ENCODE measurements around the gene MAB21L3. TPM values are rescaled to one million over a fixed set of nuclear protein-coding genes. Genes with fewer than 3 reads are reported as not detected.

The MAB21L3 gene
- total RNA-seq, 1 donor from 2014 or later = not detected

DNA sequence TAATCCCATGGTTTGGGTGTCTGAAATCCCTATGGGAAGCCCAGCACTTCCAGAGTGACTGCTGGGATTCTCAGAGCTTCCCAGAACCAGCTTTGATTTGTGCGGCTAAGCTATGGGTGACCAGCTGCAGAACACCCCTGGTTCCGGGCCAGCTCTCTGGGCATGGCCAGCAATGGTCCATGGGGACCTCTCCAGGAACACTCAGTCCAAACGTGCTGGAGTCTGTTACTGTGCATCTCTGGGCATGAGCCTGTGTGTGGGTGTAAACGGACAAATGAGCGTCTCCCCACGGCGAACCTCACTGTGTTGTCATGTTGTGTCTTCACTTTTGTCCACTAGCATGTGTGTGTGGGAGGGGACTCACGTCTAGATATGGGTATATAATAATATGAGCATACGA lies 54.4 kb downstream of the MAB21L3 start:
- Mint-ChIP-seq H3K4me1 (ENCODE audit: unreplicated experiment) (peaks cover 5% of the 10 kb centered on the region), H3K9me3 (ENCODE audit: unreplicated experiment) (no peaks in the 10 kb centered on the region), H3K36me3 (ENCODE audit: unreplicated experiment) (no peaks in the 10 kb centered on the region), H3K4me3 (ENCODE audit: unreplicated experiment) (no peak overlapping the region), H3K27me3 (ENCODE audit: unreplicated experiment) (peaks cover 52% of the 10 kb centered on the region), H3K27ac (ENCODE audit: unreplicated experiment) (no peak overlapping the region)
- TF ChIP-seq CTCF (IDR thresholded peaks at IDR 0.05) = no peak
- no peak for DNase-seq (ENCODE audit: extremely low spot score, unreplicated experiment)

GRCh38 chr1:116166011-116166571 lies 54.9 kb downstream of the MAB21L3 start:
- TF ChIP-seq CTCF (IDR thresholded peaks at IDR 0.05) = no peak
- Mint-ChIP-seq H3K27me3 (ENCODE audit: unreplicated experiment) (peaks cover 54% of the 10 kb centered on the region), H3K4me3 (ENCODE audit: unreplicated experiment) (no peak overlapping the region), H3K27ac (ENCODE audit: unreplicated experiment) (no peak overlapping the region), H3K36me3 (ENCODE audit: unreplicated experiment) (no peaks in the 10 kb centered on the region), H3K9me3 (ENCODE audit: unreplicated experiment) (no peaks in the 10 kb centered on the region), H3K4me1 (ENCODE audit: unreplicated experiment) (peaks cover 5% of the 10 kb centered on the region)
- no peak for DNase-seq (ENCODE audit: extremely low spot score, unreplicated experiment)

GRCh38 chr1:116166655-116167054 lies 55.5 kb downstream of the MAB21L3 start:
- H3K27me3 Mint-ChIP-seq (ENCODE audit: unreplicated experiment) = peaks cover 51% of the 10 kb centered on the region
- H3K36me3 Mint-ChIP-seq (ENCODE audit: unreplicated experiment) = no peaks in the 10 kb centered on the region
- no peak for DNase-seq (ENCODE audit: extremely low spot score, unreplicated experiment)
- H3K9me3 Mint-ChIP-seq (ENCODE audit: unreplicated experiment) = no peaks in the 10 kb centered on the region
- H3K4me3 Mint-ChIP-seq (ENCODE audit: unreplicated experiment) = no peak overlapping the region
- H3K4me1 Mint-ChIP-seq (ENCODE audit: unreplicated experiment) = peaks cover 5% of the 10 kb centered on the region
- no peak overlapping the region for H3K27ac Mint-ChIP-seq (ENCODE audit: unreplicated experiment)
- no peak for TF ChIP-seq CTCF (IDR thresholded peaks at IDR 0.05)

GRCh38 chr1:116167625-116168276 lies 56.6 kb downstream of the MAB21L3 start:
- peak overlapping the region; percentile 43 for H3K4me3 Mint-ChIP-seq (ENCODE audit: unreplicated experiment)
- H3K9me3 Mint-ChIP-seq (ENCODE audit: unreplicated experiment) = no peaks in the 10 kb centered on the region
- no peak for DNase-seq (ENCODE audit: extremely low spot score, unreplicated experiment)
- no peaks in the 10 kb centered on the region for H3K36me3 Mint-ChIP-seq (ENCODE audit: unreplicated experiment)
- no peak overlapping the region for H3K27ac Mint-ChIP-seq (ENCODE audit: unreplicated experiment)
- TF ChIP-seq CTCF (IDR thresholded peaks at IDR 0.05) = no peak
- peaks cover 5% of the 10 kb centered on the region for H3K4me1 Mint-ChIP-seq (ENCODE audit: unreplicated experiment)
- H3K27me3 Mint-ChIP-seq (ENCODE audit: unreplicated experiment) = peaks cover 58% of the 10 kb centered on the region

- peaks cover 51% of the 10 kb centered on the region for H3K27me3 Mint-ChIP-seq (ENCODE audit: unreplicated experiment)
- H3K27ac Mint-ChIP-seq (ENCODE audit: unreplicated experiment) = no peak overlapping the region
- no peaks in the 10 kb centered on the region for H3K36me3 Mint-ChIP-seq (ENCODE audit: unreplicated experiment)
- TF ChIP-seq CTCF (IDR thresholded peaks at IDR 0.05) = peak; percentile 72
- H3K4me1 Mint-ChIP-seq (ENCODE audit: unreplicated experiment) = peaks cover 5% of the 10 kb centered on the region
- peak; percentile 87 for DNase-seq (ENCODE audit: extremely low spot score, unreplicated experiment)
- H3K4me3 Mint-ChIP-seq (ENCODE audit: unreplicated experiment) = peak overlapping the region; percentile 62
- no peaks in the 10 kb centered on the region for H3K9me3 Mint-ChIP-seq (ENCODE audit: unreplicated experiment)
Measured at GRCh38 chr1:116168277-116169032, 57.3 kb downstream of the MAB21L3 start.

Measured in osteocyte (in vitro differentiated cells).